Parathyroid adenoma (tissue), 2 donors: ENCODE measurements around the gene ABHD15.

Experiments
- H2AFZ ChIP-seq: fragments of 300-600 bp; sonication (generic); one replicate; pipeline ENCODE4 v1.7.0; 2017; ENCODE audit warnings: antibody characterized with exemption, mild to moderate bottlenecking
- H3K27ac ChIP-seq: fragments of 300-600 bp; sonication (generic); one replicate; pipeline ENCODE4 v1.7.0; 2017
- H3K27me3 ChIP-seq: fragments of 300-600 bp; sonication (generic); one replicate; pipeline ENCODE4 v1.7.0; 2017; ENCODE audit warnings: low read length; ENCODE audit not compliant: control insufficient read depth, insufficient read depth
- H3K36me3 ChIP-seq: fragments of 300-600 bp; sonication (generic); one replicate; pipeline ENCODE4 v1.7.0; 2017; ENCODE audit warnings: low read length; ENCODE audit not compliant: control insufficient read depth, insufficient read depth
- H3K4me1 ChIP-seq: fragments of 300-600 bp; sonication (generic); one replicate; pipeline ENCODE4 v1.7.0; 2017; ENCODE audit warnings: control low read depth
- H3K4me2 ChIP-seq: fragments of 300-600 bp; sonication (generic); one replicate; pipeline ENCODE4 v1.7.0; 2017; ENCODE audit warnings: low read length
- H3K4me3 ChIP-seq: fragments of 300-600 bp; sonication (generic); one replicate; pipeline ENCODE4 v1.7.0; 2017; ENCODE audit warnings: low read depth, low read length
- H3K79me2 ChIP-seq: fragments of 300-600 bp; sonication (generic); one replicate; pipeline ENCODE4 v1.7.0; 2017; ENCODE audit warnings: control low read depth
- H3K9ac ChIP-seq: fragments of 300-600 bp; sonication (generic); one replicate; pipeline ENCODE4 v1.7.0; 2017; ENCODE audit warnings: mild to moderate bottlenecking
- H3K9me3 ChIP-seq: fragments of 300-600 bp; sonication (generic); one replicate; pipeline ENCODE4 v1.7.0; 2017; ENCODE audit warnings: low read length; ENCODE audit not compliant: control insufficient read depth
- TF ChIP-seq, protein P1 (sequence below): fragments of 300-600 bp; sonication (generic); IDR thresholded peaks from one replicate; pipeline ENCODE4 v1.7.0; 2017; ENCODE audit warnings: antibody characterized with exemption, mild to moderate bottlenecking
- donor health status: primary hyperparathyroidism.

ABHD15 gene, protein sequence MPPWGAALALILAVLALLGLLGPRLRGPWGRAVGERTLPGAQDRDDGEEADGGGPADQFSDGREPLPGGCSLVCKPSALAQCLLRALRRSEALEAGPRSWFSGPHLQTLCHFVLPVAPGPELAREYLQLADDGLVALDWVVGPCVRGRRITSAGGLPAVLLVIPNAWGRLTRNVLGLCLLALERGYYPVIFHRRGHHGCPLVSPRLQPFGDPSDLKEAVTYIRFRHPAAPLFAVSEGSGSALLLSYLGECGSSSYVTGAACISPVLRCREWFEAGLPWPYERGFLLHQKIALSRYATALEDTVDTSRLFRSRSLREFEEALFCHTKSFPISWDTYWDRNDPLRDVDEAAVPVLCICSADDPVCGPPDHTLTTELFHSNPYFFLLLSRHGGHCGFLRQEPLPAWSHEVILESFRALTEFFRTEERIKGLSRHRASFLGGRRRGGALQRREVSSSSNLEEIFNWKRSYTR

DNA sequence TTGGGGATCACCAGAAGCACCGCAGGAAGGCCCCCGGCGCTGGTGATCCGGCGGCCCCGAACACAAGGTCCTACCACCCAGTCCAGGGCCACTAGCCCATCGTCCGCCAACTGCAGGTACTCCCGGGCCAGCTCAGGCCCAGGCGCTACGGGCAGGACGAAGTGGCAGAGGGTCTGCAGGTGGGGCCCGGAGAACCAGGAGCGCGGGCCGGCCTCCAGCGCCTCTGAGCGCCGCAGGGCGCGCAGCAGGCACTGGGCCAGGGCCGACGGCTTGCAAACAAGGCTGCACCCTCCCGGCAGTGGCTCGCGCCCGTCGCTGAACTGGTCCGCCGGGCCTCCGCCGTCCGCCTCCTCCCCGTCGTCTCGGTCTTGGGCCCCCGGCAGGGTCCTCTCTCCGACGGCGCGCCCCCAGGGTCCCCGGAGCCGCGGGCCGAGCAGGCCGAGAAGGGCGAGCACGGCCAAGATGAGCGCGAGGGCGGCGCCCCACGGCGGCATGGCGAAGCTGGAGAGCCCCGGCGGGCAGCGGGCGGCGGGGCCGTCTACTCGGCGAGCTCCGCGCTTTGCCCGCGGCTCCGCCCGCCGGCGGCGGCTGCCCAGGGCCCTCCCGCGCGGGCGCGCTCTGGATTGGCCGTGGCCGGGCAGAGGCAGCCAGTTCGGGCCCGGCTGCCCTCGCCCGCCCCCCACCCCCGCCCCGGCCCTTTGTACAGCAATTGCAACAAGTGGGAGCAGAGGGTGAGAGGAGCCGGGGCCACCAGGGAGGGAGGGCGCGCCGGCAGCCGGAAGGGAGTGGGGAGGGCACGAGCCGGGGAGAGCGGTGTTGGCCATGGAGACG is at the start of gene ABHD15:
ABHD15 (minus strand) TSS at position 565 of the 831 bp plus-strand sequence; CDS start at position 494, 71 bp downstream.
- Histone ChIP-seq H3K36me3 (no peaks in the 10 kb centered on the region), H3K27me3 (no peaks in the 10 kb centered on the region), H3K9ac (peak within 1 kb of the TSS; percentile 46)

DNA sequence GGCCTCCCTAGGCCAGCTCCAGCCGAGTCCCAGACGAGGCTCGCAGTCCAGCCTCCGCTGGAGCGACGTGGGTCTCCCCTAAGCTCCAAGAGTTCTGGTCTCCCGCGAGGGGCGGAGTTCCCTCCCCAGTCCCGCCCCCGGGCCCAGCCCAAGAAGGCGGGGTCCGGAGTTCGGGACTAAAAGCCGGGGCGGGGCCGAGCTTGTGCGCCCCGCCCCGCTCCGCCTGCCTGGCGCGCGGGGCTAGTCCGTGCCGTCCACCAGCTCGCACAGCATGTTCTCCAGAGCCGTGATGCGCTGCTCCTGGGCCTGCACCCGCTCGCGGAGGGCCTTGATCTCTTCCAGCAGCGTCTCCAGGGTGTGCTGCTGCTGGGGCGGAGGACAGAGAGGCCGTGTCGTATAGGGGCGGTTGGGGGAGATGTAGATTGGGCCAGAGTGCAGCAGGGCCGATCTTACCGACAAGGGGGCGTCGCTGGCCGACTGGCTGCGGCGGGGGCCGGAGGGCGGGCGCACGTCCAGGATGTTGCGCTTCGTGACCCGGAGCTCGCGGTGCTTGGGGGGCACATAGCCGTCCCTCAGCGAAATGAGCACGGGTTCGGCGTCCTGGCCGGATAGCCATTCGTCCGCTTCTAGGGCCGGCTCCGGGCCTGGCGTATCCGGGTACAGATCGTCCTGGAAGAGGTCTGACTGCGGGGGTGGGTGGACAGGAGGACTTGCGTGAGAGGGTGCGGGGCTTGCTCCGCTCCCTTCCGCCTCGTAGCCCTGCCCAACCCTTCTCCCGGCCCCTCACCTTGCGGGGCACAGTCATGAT is 48.9 kb upstream of the ABHD15 start:
- Histone ChIP-seq H3K9me3 (no peaks in the 10 kb centered on the region), H3K9ac (no peak overlapping the region), H2AFZ (peak overlapping the region; percentile 41), H3K79me2 (no peaks in the 10 kb centered on the region), H3K27ac (no peak overlapping the region), H3K27me3 (no peaks in the 10 kb centered on the region), H3K4me3 (peak overlapping the region; percentile 27), H3K4me1 (peaks cover 30% of the 10 kb centered on the region), H3K36me3 (no peaks in the 10 kb centered on the region), H3K4me2 (peak overlapping the region; percentile 11)
- TF ChIP-seq, protein P1, sequence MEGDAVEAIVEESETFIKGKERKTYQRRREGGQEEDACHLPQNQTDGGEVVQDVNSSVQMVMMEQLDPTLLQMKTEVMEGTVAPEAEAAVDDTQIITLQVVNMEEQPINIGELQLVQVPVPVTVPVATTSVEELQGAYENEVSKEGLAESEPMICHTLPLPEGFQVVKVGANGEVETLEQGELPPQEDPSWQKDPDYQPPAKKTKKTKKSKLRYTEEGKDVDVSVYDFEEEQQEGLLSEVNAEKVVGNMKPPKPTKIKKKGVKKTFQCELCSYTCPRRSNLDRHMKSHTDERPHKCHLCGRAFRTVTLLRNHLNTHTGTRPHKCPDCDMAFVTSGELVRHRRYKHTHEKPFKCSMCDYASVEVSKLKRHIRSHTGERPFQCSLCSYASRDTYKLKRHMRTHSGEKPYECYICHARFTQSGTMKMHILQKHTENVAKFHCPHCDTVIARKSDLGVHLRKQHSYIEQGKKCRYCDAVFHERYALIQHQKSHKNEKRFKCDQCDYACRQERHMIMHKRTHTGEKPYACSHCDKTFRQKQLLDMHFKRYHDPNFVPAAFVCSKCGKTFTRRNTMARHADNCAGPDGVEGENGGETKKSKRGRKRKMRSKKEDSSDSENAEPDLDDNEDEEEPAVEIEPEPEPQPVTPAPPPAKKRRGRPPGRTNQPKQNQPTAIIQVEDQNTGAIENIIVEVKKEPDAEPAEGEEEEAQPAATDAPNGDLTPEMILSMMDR, result no peak

More for the DNA sequence above, at the start of gene ABHD15:
- Histone ChIP-seq H3K4me3 (peak within 1 kb of the TSS; percentile 63), H3K27ac (peak within 1 kb of the TSS; percentile 79), H2AFZ (peak within 1 kb of the TSS; percentile 94), H3K4me1 (peaks cover 8% of the 10 kb centered on the region), H3K4me2 (peak within 1 kb of the TSS; percentile 86), H3K9me3 (no peaks in the 10 kb centered on the region), H3K79me2 (no peaks in the 10 kb centered on the region)
- TF ChIP-seq, protein P1, result no peak

DNA sequence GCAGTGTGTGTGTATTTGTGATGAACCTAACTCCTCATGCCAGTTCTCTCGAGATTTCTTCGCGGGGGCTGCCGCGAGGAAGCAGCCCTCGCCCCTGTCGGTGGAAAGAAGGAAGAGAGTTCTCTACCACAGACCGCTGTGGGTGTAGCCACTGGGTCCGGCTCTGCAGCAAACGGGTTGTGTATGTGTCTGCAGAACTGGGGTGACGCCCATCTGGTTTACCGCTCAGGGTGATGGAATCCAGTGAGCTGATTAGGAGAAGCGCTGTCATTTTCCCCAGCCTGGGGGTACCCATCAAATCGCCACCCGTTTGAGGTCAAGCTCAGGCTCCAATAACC is 48.2 kb upstream of the ABHD15 start:
- no peaks in the 10 kb centered on the region for H3K27me3 ChIP-seq
- H3K36me3 ChIP-seq, result no peaks in the 10 kb centered on the region
- H3K79me2 ChIP-seq, result no peaks in the 10 kb centered on the region
- H3K9ac ChIP-seq, result no peak overlapping the region
- H3K4me3 ChIP-seq, result no peak overlapping the region
- TF ChIP-seq, protein P1, result no peak
- no peak overlapping the region for H3K4me2 ChIP-seq
- H3K4me1 ChIP-seq, result peaks cover 30% of the 10 kb centered on the region
- no peaks in the 10 kb centered on the region for H3K9me3 ChIP-seq
- H3K27ac ChIP-seq, result no peak overlapping the region
- no peak overlapping the region for H2AFZ ChIP-seq

DNA sequence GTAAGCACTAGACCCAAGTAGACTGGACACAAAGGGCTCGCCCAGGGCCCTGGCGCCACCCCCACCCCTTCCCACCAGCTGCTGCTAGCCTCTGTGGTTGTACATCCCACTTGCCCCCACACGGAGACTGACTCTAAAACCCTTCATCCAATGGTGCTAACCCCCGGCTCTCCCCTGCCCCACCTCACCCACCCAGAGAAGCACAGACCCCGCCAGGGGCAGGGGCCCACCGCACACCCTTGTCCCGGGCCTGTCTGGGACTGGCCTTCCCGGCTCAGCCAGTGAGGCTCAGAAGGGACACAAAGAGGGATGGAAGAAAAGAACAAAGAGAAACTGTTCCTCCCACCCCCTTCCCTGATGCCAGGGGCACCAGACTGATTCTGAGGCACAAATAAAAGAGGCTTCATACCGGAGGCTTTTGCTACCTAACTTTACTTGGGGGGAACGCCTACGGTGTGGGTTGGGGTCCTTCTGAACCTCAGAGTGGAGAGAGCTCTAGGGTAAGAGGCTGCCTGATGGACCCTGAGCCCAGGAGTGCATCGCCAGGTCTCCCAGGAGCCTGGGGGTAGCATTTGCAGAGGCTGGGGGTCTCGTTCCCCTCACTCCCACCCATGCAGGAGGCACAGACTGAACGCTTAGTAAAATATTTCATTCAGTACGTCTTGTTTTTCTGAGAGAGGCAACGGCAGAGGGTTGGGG is 47.7 kb upstream of the ABHD15 start:
- Histone ChIP-seq H3K4me3 (no peak overlapping the region), H3K9me3 (no peaks in the 10 kb centered on the region), H3K9ac (no peak overlapping the region), H2AFZ (no peak overlapping the region), H3K27ac (no peak overlapping the region), H3K36me3 (no peaks in the 10 kb centered on the region), H3K27me3 (no peaks in the 10 kb centered on the region), H3K4me1 (peaks cover 27% of the 10 kb centered on the region), H3K4me2 (no peak overlapping the region), H3K79me2 (no peaks in the 10 kb centered on the region)
- TF ChIP-seq, protein P1, result no peak
